AG10803 (cell line): ENCODE data around the gene ASIC3.
A peak's percentile ranks its signal among the peaks of the same experiment; 100 is the strongest.
"Not testable (repeated sequence)": the region's sequence is repeated elsewhere in the genome, so short reads cannot be mapped to it uniquely, and the experiment has no call there.

Experiments
- DNase-seq: peaks from one replicate; pipeline ENCODE4 v3.0.0; 2010; ENCODE audit warnings: low read depth
- H3K4me3 ChIP-seq: 2 replicates; pipeline ENCODE4 v1.5.1; 2011; ENCODE audit warnings: mild to moderate bottlenecking, low read length, control low read depth
- CTCF ChIP-seq: conservative IDR thresholded peaks from 2 replicates; pipeline ENCODE4 v1.5.1; 2011; ENCODE audit warnings: mild to moderate bottlenecking, low read length, control low read depth, inconsistent platforms

The ASIC3 gene

GRCh38 chr7:151018421-151019129 lies 29.8 kb upstream of the ASIC3 start:
- 0 out of 2 replicates have a peak overlapping the region, but pooled peaks have one; percentile 7 for H3K4me3 ChIP-seq
- DNase-seq = no peak
- TF ChIP-seq CTCF = no peak

GRCh38 chr7:151019130-151019447 lies 29.2 kb upstream of the ASIC3 start:
- no peak overlapping the region for H3K4me3 ChIP-seq
- DNase-seq = no peak
- no peak for TF ChIP-seq CTCF

GRCh38 chr7:151020231-151020630 lies 28.1 kb upstream of the ASIC3 start:
- DNase-seq = no peak
- no peak for TF ChIP-seq CTCF
- no peak overlapping the region for H3K4me3 ChIP-seq

GRCh38 chr7:151023232-151023631 lies 25.1 kb upstream of the ASIC3 start:
- no peak for DNase-seq
- no peak for TF ChIP-seq CTCF
- H3K4me3 ChIP-seq = no peak overlapping the region

GRCh38 chr7:151024435-151025056 lies 23.8 kb upstream of the ASIC3 start, which contains the start of gene ATG9B:
ATG9B (minus strand) TSS chr7:151024494; CDS start chr7:151024423, 71 bp downstream.
- no peak for TF ChIP-seq CTCF
- DNase-seq = no peak

GRCh38 chr7:151025924-151026671 lies 22.2 kb upstream of the ASIC3 start:
- TF ChIP-seq CTCF = no peak
- peak; percentile 23 for DNase-seq
- no peak overlapping the region for H3K4me3 ChIP-seq

More at GRCh38 chr7:151024435-151025056, 23.8 kb upstream of the ASIC3 start, which contains the start of gene ATG9B:
- no peak within 1 kb of the TSS for H3K4me3 ChIP-seq

- H3K4me3 ChIP-seq = not testable (repeated sequence)
These were observed 21.3 kb upstream of the ASIC3 start for GRCh38 chr7:151026771-151027727.

GRCh38 chr7:151027728-151028130 lies 20.6 kb upstream of the ASIC3 start:
- not testable (repeated sequence) for DNase-seq
- H3K4me3 ChIP-seq = peak overlapping the region; percentile 60

More at GRCh38 chr7:151026771-151027727, 21.3 kb upstream of the ASIC3 start:
- not testable (repeated sequence) for DNase-seq
